ENCODE results near the gene SLC7A5.
"Not testable (repeated sequence)": the region's sequence is repeated elsewhere in the genome, so short reads cannot be mapped to it uniquely, and the experiment has no call there.

The SLC7A5 gene

GRCh38 chr16:87802670-87803069, 66.6 kb downstream of the SLC7A5 start:
- in situ Hi-C loops (cut with MboI; ENCODE audit: low sequenced_read_pairs) = no loop called here

- in situ Hi-C loops (cut with MboI; ENCODE audit: low sequenced_read_pairs) = no loop called here
These were observed 67.5 kb downstream of the SLC7A5 start for GRCh38 chr16:87801679-87802259.

GRCh38 chr16:87800497-87800896, 68.8 kb downstream of the SLC7A5 start:
- in situ Hi-C loops (cut with MboI; ENCODE audit: low sequenced_read_pairs) = no loop called here

GRCh38 chr16:87795336-87795735, 74.0 kb downstream of the SLC7A5 start:
- in situ Hi-C loops (cut with MboI; ENCODE audit: low sequenced_read_pairs) = no loop called here

GRCh38 chr16:87794485-87795078, 74.7 kb downstream of the SLC7A5 start:
- in situ Hi-C loops (cut with MboI; ENCODE audit: low sequenced_read_pairs) = no loop called here

GRCh38 chr16:87792205-87792565, 77.1 kb downstream of the SLC7A5 start:
- in situ Hi-C loops (cut with MboI; ENCODE audit: low sequenced_read_pairs) = no loop called here

GRCh38 chr16:87791295-87792204, 77.8 kb downstream of the SLC7A5 start:
- in situ Hi-C loops (cut with MboI; ENCODE audit: low sequenced_read_pairs) = no loop called here

GRCh38 chr16:87790292-87791100, 78.8 kb downstream of the SLC7A5 start:
- in situ Hi-C loops (cut with MboI; ENCODE audit: low sequenced_read_pairs) = no loop called here

- in situ Hi-C loops (cut with MboI; ENCODE audit: low sequenced_read_pairs) = no loop called here
These were observed 79.6 kb downstream of the SLC7A5 start for GRCh38 chr16:87789437-87790291.

GRCh38 chr16:87788730-87789436, 80.4 kb downstream of the SLC7A5 start:
- in situ Hi-C loops (cut with MboI; ENCODE audit: low sequenced_read_pairs) = not testable (repeated sequence)

GRCh38 chr16:87787451-87788091, 81.7 kb downstream of the SLC7A5 start:
- in situ Hi-C loops (cut with MboI; ENCODE audit: low sequenced_read_pairs) = not testable (repeated sequence)

- in situ Hi-C loops (cut with MboI; ENCODE audit: low sequenced_read_pairs) = no loop called here
These were observed 84.5 kb downstream of the SLC7A5 start for GRCh38 chr16:87784812-87785211.

GRCh38 chr16:87782033-87782432, 87.3 kb downstream of the SLC7A5 start:
- in situ Hi-C loops (cut with MboI; ENCODE audit: low sequenced_read_pairs) = no loop called here

GRCh38 chr16:87780385-87780989, 88.8 kb downstream of the SLC7A5 start:
- in situ Hi-C loops (cut with MboI; ENCODE audit: low sequenced_read_pairs) = no loop called here

Data from hTERT RPE-1 (cell line).